K562 (cell line): ENCODE results near the gene TRAPPC8. TPM values are rescaled to one million over a fixed set of nuclear protein-coding genes. Genes with fewer than 3 reads are reported as not detected.

Experiments used
- ARID3B ChIP-seq: fragments of 250-450 bp; sonication (Bioruptor Pico); IDR thresholded peaks from 2 replicates; pipeline ENCODE4 v1.4.0; 2020; ENCODE audit warnings: borderline replicate concordance
- ATF7 ChIP-seq: fragments of 450-650 bp; IDR thresholded peaks from 2 replicates; pipeline ENCODE4 v1.7.1; 2014; ENCODE audit warnings: mild to moderate bottlenecking, moderate library complexity
- CREB1 ChIP-seq, 2 experiments: sonication (generic) in 1 of 2; formaldehyde crosslinking in 1 of 2; IDR thresholded peaks; 2 replicates each; pipeline versions ENCODE4 v1.6.1 to v1.8.0; 2012 to 2022; ENCODE audit warnings: inconsistent platforms in 1 of 2, mild to moderate bottlenecking in 1 of 2, missing genetic modification reagents in 1 of 2, moderate library complexity in 1 of 2
- CREB5 ChIP-seq: fragments of 250-450 bp; sonication (Bioruptor Pico); IDR thresholded peaks from 2 replicates; pipeline ENCODE4 v1.5.0; 2020; ENCODE audit warnings: mild to moderate bottlenecking
- ETV1 ChIP-seq: fragments of 450-650 bp; conservative IDR thresholded peaks from 2 replicates; pipeline ENCODE4 v1.6.1; 2016; ENCODE audit warnings: missing genetic modification characterization, control low read depth, low read depth, missing compliant biosample characterization
- FOXM1 ChIP-seq, 2 experiments: fragments of 450-650 bp in 1 of 2; sonication (generic) in 1 of 2; formaldehyde crosslinking in 1 of 2; IDR thresholded peaks; 2 replicates each; pipeline versions ENCODE4 v1.6.1 to v1.9.0; 2017 to 2022; ENCODE audit warnings: low read depth in 2 of 2, mild to moderate bottlenecking in 2 of 2, missing genetic modification reagents in 1 of 2, moderate library complexity in 1 of 2
- HDAC8 ChIP-seq: fragments of 450-650 bp; IDR thresholded peaks from 2 replicates; pipeline ENCODE4 v1.6.1; 2016; ENCODE audit warnings: mild to moderate bottlenecking, missing genetic modification characterization, moderate library complexity, missing compliant biosample characterization
- MAZ ChIP-seq, 2 experiments: fragments of 450-650 bp in 1 of 2; sonication (generic) in 1 of 2; formaldehyde crosslinking; IDR thresholded peaks in 1 of 2; conservative IDR thresholded peaks in 1 of 2; 2 replicates each; pipeline versions ENCODE4 v1.4.0 to v1.5.0; 2020; ENCODE audit warnings: mild to moderate bottlenecking in 1 of 2, missing genetic modification reagents in 1 of 2
- PHF21A ChIP-seq: fragments of 450-650 bp; IDR thresholded peaks from 2 replicates; pipeline ENCODE4 v1.6.1; 2017; ENCODE audit warnings: low read depth, borderline replicate concordance
- RFX5 ChIP-seq: IDR thresholded peaks from 2 replicates; pipeline ENCODE4 v1.6.1; 2011; ENCODE audit warnings: low read depth, mild to moderate bottlenecking, improper control_type of control experiment, low read length
- TEAD2 ChIP-seq: fragments of 450-650 bp; IDR thresholded peaks from 2 replicates; pipeline ENCODE4 v1.6.1; 2016; ENCODE audit warnings: missing genetic modification characterization, control low read depth, missing compliant biosample characterization
- TRIM24 ChIP-seq, 2 experiments: fragments of 450-650 bp; IDR thresholded peaks; 2 replicates each; pipeline ENCODE4 v1.6.1; 2016
- ZKSCAN8 ChIP-seq: fragments of 200-800 bp; sonication (Bioruptor generic); IDR thresholded peaks from 2 replicates; pipeline ENCODE4 v1.6.1; 2016; ENCODE audit warnings: missing genetic modification characterization, missing compliant biosample characterization
- ZNF175 ChIP-seq: fragments of 200-800 bp; sonication (Bioruptor generic); IDR thresholded peaks from 2 replicates; pipeline ENCODE4 v1.6.1; 2016; ENCODE audit warnings: low read depth, mild to moderate bottlenecking, missing genetic modification characterization, missing compliant biosample characterization
- ZNF197 ChIP-seq: fragments of 200-800 bp; sonication (Bioruptor generic); IDR thresholded peaks from 2 replicates; pipeline ENCODE4 v1.6.1; 2016; ENCODE audit warnings: low read depth, missing genetic modification characterization, missing compliant biosample characterization
- ZNF561 ChIP-seq: fragments of 450-650 bp; formaldehyde crosslinking; conservative IDR thresholded peaks from 2 replicates; pipeline ENCODE4 v1.4.0; 2020; ENCODE audit warnings: mild to moderate bottlenecking, moderate library complexity
- ZNF583 ChIP-seq: fragments of 250-450 bp; sonication (Bioruptor Pico); IDR thresholded peaks from 2 replicates; pipeline ENCODE4 v1.4.0; 2020
- polyA plus RNA-seq, 8 experiments: library from polyadenylated mRNA; depleted of rRNA in 4 of 8; stranded (reverse) in 5 of 8; unstranded in 3 of 8; fragments of >200 nt; fragmentation: Nextera tagmentation in 2 of 8; fragmentation: Illumina TruSeq in 1 of 8; extraction: Ambion mirVana in 2 of 8; extraction: Trizol in 1 of 8; gene quantifications; 2 replicates each; pipeline versions ENCODE4 v1.2.1 to v1.2.3, GENCODE V29; 2011 to 2014; ENCODE audit warnings: inconsistent platforms in 1 of 8, missing spikeins in 1 of 8
- total RNA-seq, 7 experiments: library from RNA; depleted of rRNA in 6 of 7; stranded (reverse); fragments of >200 nt in 6 of 7; fragmentation: Illumina TruSeq in 2 of 7; extraction: Trizol in 2 of 7; gene quantifications; 2 replicates each; pipeline versions ENCODE4 v1.2.1 to v1.2.3, GENCODE V29; 2011 to 2021; ENCODE audit warnings: low replicate concordance in 1 of 7
- TF ChIP-seq, protein P1 (sequence below): fragments of 200-800 bp; sonication (Bioruptor generic); IDR thresholded peaks from 2 replicates; pipeline ENCODE4 v1.6.1; 2017; ENCODE audit warnings: missing genetic modification characterization, missing compliant biosample characterization
- TF ChIP-seq, protein P2 (sequence below), 2 experiments: fragments of 450-650 bp in 1 of 2; sonication (generic) in 1 of 2; formaldehyde crosslinking; conservative IDR thresholded peaks; 2 replicates each; pipeline versions ENCODE4 v1.4.0 to v1.8.1; 2020 to 2022; ENCODE audit warnings: mild to moderate bottlenecking in 1 of 2, missing genetic modification reagents in 1 of 2
- TF ChIP-seq, protein P3 (sequence below): fragments of 450-650 bp; IDR thresholded peaks from 2 replicates; pipeline ENCODE4 v1.6.1; 2016; ENCODE audit warnings: antibody characterized with exemption

Gene TRAPPC8
- total and polyA plus RNA-seq, 9 of the 15 experiments (the other 6 are each of a cell fraction or from before 2014, with no cell fraction given), result 20.1 to 111 (median 35.6) TPM

GRCh38 chr18:31821545-31822171 lies 121.3 kb downstream of the TRAPPC8 start (continued):
- TF ChIP-seq, protein P1, sequence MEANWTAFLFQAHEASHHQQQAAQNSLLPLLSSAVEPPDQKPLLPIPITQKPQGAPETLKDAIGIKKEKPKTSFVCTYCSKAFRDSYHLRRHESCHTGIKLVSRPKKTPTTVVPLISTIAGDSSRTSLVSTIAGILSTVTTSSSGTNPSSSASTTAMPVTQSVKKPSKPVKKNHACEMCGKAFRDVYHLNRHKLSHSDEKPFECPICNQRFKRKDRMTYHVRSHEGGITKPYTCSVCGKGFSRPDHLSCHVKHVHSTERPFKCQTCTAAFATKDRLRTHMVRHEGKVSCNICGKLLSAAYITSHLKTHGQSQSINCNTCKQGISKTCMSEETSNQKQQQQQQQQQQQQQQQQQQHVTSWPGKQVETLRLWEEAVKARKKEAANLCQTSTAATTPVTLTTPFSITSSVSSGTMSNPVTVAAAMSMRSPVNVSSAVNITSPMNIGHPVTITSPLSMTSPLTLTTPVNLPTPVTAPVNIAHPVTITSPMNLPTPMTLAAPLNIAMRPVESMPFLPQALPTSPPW (CRISPR knock-in tag), result peak; percentile 62
- TF ChIP-seq PHF21A (0 out of 2 replicates have a peak, but pooled peaks have one; percentile 64), TRIM24 (IDR thresholded peaks at IDR 0.05) (peak; percentile 95), MAZ (CRISPR knock-in tag; conservative IDR thresholded peaks at IDR 0.05 in 1 of 2, IDR thresholded peaks at IDR 0.05 in 1 of 2) (peak in 1 of 2 experiments; percentile 68; a peak in 2 of 4 replicates), ZNF175 (CRISPR knock-in tag) (peak; percentile 94), ETV1 (peak; percentile 69), CREB1 (IDR thresholded peaks at IDR 0.05) (0 out of 2 replicates have a peak, but pooled peaks have one; percentile 34), CREB1 (CRISPR knock-in tag; IDR thresholded peaks at IDR 0.05) (no peak), ZNF583 (CRISPR knock-in tag) (peak; percentile 81), CREB5 (CRISPR knock-in tag) (peak; percentile 80; the same call in 1 of the 2 replicates), RFX5 (no peak), ZNF197 (CRISPR knock-in tag) (peak; percentile 68; the same call in 1 of the 2 replicates), FOXM1 (IDR thresholded peaks at IDR 0.05; ENCODE audit: low read depth) (peak; percentile 85), FOXM1 (CRISPR knock-in tag; IDR thresholded peaks at IDR 0.05; ENCODE audit: low read depth) (no peak), TEAD2 (tag) (peak; percentile 73; the same call in 1 of the 2 replicates), ATF7 (peak; percentile 54; the same call in 1 of the 2 replicates), ZNF561 (CRISPR knock-in tag) (0 out of 2 replicates have a peak, but pooled peaks have one; percentile 16), ZKSCAN8 (CRISPR knock-in tag) (peak; percentile 87), HDAC8 (tag) (peak; percentile 89), ARID3B (no peak)
- TF ChIP-seq, protein P2, sequence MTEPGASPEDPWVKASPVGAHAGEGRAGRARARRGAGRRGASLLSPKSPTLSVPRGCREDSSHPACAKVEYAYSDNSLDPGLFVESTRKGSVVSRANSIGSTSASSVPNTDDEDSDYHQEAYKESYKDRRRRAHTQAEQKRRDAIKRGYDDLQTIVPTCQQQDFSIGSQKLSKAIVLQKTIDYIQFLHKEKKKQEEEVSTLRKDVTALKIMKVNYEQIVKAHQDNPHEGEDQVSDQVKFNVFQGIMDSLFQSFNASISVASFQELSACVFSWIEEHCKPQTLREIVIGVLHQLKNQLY (CRISPR knock-in tag; conservative IDR thresholded peaks at IDR 0.05), result no peak
- TF ChIP-seq, protein P3, sequence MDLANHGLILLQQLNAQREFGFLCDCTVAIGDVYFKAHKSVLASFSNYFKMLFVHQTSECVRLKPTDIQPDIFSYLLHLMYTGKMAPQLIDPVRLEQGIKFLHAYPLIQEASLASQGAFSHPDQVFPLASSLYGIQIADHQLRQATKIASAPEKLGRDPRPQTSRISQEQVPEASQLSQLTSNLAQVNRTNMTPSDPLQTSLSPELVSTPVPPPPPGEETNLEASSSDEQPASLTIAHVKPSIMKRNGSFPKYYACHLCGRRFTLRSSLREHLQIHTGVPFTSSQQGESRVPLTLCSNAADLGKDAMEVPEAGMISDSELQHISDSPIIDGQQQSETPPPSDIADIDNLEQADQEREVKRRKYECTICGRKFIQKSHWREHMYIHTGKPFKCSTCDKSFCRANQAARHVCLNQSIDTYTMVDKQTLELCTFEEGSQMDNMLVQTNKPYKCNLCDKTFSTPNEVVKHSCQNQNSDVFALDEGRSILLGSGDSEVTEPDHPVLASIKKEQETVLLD, result peak; percentile 35; the same call in 1 of the 2 replicates
